ENCODE measurements around the gene TDRKH. TPM values are rescaled to one million over a fixed set of nuclear protein-coding genes. Genes with fewer than 3 reads are reported as not detected.

TDRKH gene
- total RNA-seq, 2 donors from 2014 or later = 6.8 to 9.1 TPM

GRCh38 chr1:151816548-151817352 lies 26.4 kb upstream of the TDRKH start:
- Histone ChIP-seq H3K36me3 (no peaks in the 10 kb centered on the region), H3K27ac (no peak overlapping the region), H3K4me1 (no peaks in the 10 kb centered on the region), H3K9me3 (no peaks in the 10 kb centered on the region), H3K27me3 (no peaks in the 10 kb centered on the region), H3K9ac (ENCODE audit: low read depth in 2 of 2, low read length in 2 of 2) (no peak overlapping the region), H3K4me3 (no peak overlapping the region)
- intact Hi-C loops (cut with DNase I) = no loop called here
- TF ChIP-seq CTCF (IDR thresholded peaks at IDR 0.05) = no peak
- no peak for DNase-seq

- intact Hi-C loops (cut with DNase I) = no loop called here
- Histone ChIP-seq H3K36me3 (no peaks in the 10 kb centered on the region), H3K27me3 (no peaks in the 10 kb centered on the region), H3K9ac (ENCODE audit: low read depth in 2 of 2, low read length in 2 of 2) (no peak overlapping the region), H3K4me1 (no peaks in the 10 kb centered on the region), H3K4me3 (no peak overlapping the region), H3K9me3 (no peaks in the 10 kb centered on the region), H3K27ac (no peak overlapping the region)
- DNase-seq = no peak
- TF ChIP-seq CTCF (IDR thresholded peaks at IDR 0.05) = no peak
Observed at GRCh38 chr1:151815716-151816327, 25.5 kb upstream of the TDRKH start.

GRCh38 chr1:151814971-151815545 lies 24.8 kb upstream of the TDRKH start:
- no peak for DNase-seq
- no peaks in the 10 kb centered on the region for H3K9me3 ChIP-seq
- H3K27me3 ChIP-seq = no peaks in the 10 kb centered on the region
- H3K4me3 ChIP-seq = no peak overlapping the region
- no peak overlapping the region for H3K9ac ChIP-seq (ENCODE audit: low read depth in 2 of 2, low read length in 2 of 2)
- H3K36me3 ChIP-seq = no peaks in the 10 kb centered on the region
- no peak for TF ChIP-seq CTCF (IDR thresholded peaks at IDR 0.05)
- H3K27ac ChIP-seq = no peak overlapping the region
- no peaks in the 10 kb centered on the region for H3K4me1 ChIP-seq
- intact Hi-C loops (cut with DNase I) = no loop called here

- DNase-seq = no peak
- Histone ChIP-seq H3K27ac (no peak overlapping the region), H3K4me1 (no peaks in the 10 kb centered on the region), H3K36me3 (no peaks in the 10 kb centered on the region), H3K4me3 (no peak overlapping the region), H3K9me3 (no peaks in the 10 kb centered on the region), H3K27me3 (no peaks in the 10 kb centered on the region), H3K9ac (ENCODE audit: low read depth in 2 of 2, low read length in 2 of 2) (no peak overlapping the region)
- intact Hi-C loops (cut with DNase I) = no loop called here
- no peak for TF ChIP-seq CTCF (IDR thresholded peaks at IDR 0.05)
Observed at GRCh38 chr1:151814426-151814825, 24.1 kb upstream of the TDRKH start.

- Histone ChIP-seq H3K9ac (ENCODE audit: low read depth in 2 of 2, low read length in 2 of 2) (no peak overlapping the region), H3K36me3 (no peaks in the 10 kb centered on the region), H3K27me3 (no peaks in the 10 kb centered on the region), H3K27ac (no peak overlapping the region), H3K4me3 (no peak overlapping the region), H3K4me1 (no peaks in the 10 kb centered on the region), H3K9me3 (no peaks in the 10 kb centered on the region)
- no peak for DNase-seq
- intact Hi-C loops (cut with DNase I) = no loop called here
- no peak for TF ChIP-seq CTCF (IDR thresholded peaks at IDR 0.05)
Observed at GRCh38 chr1:151813271-151813977, 23.1 kb upstream of the TDRKH start.

Data from colonic mucosa (tissue), 4 donors.